Effector CD8-positive, alpha-beta T cell (primary cell): ENCODE results near the gene SAP30.

Experiments
- DNase-seq: peaks from one replicate; lab custom pipeline; 2025; lab: John Stamatoyannopoulos, UW

SAP30 gene

DNA sequence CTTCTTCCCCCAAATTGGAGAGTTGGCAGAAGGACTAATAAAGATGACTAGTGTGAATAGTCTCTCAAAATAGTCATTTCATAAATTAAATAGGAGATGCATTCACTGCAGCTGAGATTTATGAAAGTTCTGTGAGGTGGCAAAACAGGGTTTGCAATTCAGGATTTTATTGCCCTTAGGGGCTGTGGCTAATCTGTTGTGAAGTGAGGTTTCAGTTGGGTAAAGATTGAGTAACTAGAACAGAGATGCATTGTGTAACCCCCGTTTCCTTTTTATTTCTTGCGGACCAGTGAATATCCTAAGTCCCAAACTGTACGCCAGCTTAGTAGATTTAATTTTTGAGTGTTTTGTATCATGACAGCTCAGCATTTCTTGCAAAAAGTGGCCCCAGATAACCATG lies 44.3 kb downstream of the SAP30 start:
- DNase-seq, result no peak

DNA sequence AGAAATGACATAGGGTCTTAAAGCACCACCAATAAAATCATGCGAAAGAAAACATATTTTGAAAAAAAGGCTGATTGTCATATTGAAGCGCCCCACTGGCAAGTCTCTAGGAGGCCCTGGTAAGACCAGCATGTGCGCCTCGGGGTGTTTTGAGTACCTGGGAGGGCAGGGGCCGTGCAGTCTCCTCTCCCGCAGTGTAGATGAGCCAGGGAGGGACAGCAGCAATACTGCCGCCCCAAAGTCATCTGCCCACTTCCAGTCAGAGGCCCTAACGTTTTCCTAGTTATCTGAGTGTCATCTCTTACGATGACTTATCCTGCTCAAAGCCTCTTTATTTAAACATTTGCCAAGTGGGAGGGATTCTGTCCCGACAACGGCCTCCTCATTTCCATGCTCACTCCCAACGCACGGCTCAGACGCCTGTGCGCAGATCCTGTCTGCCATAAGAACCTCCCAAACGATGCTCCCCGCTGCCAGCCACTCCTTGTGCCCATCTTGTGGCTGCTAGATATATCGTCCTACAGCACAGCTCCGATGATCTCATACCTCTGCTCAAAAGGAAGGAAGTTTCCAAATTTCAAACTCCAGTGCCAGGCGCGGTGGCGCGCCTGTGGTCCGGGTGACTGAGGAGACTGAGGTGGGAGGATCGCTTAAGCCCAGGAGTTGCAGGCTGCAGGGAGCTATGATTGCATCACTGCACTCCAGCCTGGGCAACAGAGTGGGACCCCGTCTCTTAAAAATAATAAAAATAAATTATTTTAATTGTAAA lies 45.3 kb downstream of the SAP30 start:
- DNase-seq, result no peak

DNA sequence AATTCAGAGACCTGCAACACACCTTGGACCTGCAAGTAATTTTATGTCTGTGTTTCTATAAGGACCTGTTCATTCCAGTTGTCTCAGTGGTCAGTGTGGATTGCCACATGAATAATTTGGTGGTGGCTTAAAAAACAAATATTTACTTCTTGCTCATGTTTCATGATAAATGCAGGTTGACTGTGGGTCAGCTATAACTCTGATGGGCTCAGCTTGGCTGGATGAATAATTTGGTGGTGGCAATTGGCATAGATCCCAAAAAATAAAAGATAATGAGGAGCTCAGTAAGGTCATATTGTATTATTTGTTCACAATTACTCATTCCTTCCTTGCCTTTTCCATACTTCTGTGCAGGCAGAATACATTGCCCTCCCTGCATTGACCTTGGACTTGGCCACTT lies 47.1 kb downstream of the SAP30 start:
- no peak for DNase-seq

DNA sequence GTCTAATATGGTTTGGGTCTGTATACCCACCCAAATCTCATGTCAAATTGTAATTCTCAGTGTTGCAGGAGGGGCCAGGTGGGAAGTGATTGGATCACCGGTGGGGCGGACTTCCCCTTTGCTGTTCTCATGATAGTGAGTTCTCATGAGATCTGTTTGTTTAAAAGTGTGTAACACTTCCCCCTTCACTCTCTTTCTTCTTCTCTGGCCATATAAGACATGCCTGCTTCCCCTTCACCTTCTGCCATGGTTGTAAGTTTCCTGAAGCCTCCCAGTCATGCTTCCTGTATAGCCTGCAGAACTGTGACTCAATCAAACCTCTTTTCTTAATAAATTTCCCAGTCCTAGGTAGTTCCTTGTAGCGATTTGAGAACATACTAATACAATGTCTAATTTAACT lies 47.9 kb downstream of the SAP30 start:
- DNase-seq, result no peak

DNA sequence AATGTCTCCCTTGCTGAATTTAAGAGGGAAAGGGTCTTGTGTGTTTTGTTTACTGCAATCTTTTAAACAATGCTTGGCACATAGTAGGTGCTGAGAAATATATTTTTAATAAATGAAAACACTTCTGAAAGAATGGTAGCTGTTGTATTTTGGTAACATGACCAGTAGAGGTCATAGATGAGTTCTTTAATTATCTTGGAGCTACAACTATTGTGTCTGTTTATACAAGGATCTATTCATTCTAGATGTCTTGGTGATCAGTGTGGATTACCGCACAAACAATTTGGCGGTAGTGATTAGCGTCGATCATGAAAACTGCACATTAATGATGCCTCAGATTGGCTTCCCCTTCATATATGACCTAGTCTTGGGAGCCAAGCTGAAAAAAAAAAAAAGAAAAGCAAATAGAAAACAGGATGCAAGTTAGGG lies 49.6 kb downstream of the SAP30 start:
- DNase-seq, result no peak

DNA sequence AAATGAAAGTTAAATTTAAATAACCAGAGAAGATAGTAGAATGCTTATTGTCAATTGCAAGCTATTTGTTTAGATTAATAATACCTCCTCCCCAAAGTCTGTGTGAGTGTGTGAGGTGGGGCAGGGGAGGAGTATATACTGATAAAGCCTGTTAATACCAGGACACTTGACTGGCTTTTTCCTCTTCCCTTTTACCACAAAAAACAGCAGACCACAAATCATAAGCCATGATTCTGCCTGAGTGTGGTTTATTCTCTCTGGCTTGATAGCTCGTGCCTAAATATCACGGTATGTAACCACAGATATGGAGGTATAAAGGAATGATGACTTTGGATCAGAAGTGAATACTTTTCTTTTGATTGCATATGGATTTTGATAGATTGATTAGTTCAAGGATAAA lies 50.0 kb downstream of the SAP30 start:
- no peak for DNase-seq

DNA sequence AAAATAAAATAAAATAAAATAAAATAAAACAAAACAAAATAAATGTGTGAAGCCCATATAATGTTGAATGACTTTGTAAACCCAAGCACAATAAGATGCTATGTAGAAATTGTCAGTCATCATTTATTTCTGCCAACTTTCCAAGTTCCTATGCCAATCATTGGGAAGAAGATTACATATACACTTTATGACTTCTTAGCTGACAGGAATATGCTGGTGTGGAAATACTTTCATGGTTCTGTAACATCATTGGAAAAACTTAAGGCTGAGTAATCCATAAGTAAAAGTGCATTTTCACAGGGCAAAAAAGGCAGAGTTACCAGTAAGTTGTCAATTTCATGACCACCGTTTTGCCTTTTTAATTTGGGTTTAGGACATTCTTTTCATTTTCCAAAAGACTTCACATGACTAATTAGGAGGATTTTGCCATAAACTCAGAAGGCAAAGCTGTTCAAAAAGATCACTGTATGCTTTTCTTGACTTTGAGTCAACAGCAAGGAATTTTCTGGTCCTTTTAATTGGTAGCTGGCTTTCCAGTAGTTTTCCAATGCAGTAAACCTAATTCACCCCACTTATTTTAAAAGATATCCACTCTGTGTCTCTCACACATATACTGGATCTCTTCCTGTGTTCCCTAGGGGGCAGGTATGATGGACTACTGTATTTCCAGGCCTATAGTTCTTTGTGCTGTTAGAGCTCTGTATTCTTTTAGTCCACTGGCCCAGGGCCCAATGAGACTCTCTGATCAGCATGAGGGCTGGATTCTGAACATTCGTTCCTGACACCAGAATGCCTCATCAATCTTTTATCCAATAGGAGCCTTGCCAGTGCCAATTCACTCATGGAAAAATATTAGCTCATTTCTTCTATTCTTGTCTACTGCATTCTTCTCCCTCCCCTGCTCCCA lies 54.4 kb downstream of the SAP30 start:
- DNase-seq, result no peak

DNA sequence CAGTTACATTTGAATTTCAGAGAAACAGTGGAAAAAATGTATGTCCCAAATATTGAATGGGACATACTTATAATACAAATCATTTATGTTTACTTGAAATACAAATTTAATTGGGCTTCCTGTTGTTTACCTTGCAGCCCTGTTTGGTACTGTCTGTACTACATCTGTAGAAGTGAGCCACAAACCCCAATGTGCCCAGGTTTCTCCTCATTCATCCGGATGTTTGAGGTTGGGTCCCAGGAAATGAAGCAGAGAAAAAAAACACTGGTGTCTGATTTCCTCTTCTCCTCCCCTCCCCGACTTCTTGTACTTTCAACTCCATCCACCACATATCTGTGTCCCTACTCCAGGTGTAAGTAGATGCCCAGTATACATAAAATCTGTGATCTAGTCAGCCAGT lies 55.3 kb downstream of the SAP30 start:
- no peak for DNase-seq
